ENCODE data around the gene SH2D3A.

DNA sequence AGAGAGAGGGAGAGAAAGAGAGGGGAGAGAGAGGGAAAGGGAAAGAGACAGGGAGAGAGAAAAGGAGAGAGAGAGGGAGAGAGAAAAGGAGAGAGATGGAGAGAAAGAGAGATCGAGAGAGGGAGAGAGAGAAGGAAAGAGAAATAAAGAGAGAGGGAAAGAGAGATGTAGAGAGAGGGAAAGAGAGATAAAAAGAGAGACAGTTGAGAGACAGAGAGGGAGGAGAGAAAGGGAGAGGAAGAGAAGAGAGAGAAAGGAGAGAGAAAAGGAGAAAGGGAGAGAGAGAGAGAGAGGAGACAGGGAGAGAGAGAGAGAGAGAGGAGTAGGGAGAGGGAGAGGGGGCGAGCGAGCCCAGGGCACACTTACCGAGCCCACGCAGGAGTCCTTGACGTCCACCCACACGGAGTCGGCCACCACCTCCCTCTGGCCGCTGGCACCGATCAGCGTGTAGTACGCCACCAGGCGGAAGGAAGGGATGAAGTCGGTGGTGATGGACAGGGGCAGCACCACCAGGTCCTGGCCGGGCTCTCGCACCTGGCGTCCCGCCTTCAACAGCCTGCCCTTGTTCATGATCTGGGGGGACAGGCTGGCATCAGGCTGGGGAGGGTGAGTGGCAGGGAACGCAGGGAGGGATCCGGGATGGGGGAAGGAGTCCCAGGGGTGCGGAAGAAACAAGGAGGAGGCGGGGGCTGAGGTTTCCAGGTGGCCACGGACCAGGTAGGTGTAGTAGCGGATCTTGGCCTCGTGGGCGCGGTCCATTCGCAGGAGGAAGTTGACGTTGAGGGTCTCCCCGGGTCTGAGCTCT is 56.8 kb downstream of the SH2D3A start:
- TF ChIP-seq, protein P1, sequence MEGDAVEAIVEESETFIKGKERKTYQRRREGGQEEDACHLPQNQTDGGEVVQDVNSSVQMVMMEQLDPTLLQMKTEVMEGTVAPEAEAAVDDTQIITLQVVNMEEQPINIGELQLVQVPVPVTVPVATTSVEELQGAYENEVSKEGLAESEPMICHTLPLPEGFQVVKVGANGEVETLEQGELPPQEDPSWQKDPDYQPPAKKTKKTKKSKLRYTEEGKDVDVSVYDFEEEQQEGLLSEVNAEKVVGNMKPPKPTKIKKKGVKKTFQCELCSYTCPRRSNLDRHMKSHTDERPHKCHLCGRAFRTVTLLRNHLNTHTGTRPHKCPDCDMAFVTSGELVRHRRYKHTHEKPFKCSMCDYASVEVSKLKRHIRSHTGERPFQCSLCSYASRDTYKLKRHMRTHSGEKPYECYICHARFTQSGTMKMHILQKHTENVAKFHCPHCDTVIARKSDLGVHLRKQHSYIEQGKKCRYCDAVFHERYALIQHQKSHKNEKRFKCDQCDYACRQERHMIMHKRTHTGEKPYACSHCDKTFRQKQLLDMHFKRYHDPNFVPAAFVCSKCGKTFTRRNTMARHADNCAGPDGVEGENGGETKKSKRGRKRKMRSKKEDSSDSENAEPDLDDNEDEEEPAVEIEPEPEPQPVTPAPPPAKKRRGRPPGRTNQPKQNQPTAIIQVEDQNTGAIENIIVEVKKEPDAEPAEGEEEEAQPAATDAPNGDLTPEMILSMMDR (conservative IDR thresholded peaks at IDR 0.05) = no peak; the same call in 1 of the 2 replicates
- no peak for TF ChIP-seq ZFX (IDR thresholded peaks at IDR 0.05)
